PC-9 (cell line): ENCODE results near the gene RFXANK. TPM values are rescaled to one million over a fixed set of nuclear protein-coding genes. Genes with fewer than 3 reads are reported as not detected.

Experiments
- Bru-seq: library from RNA; stranded (reverse); fragments of 400-500 nt; gene quantifications from one replicate; lab custom pipeline; 2021; lab: Mats Ljungman, UMichigan
- BruChase-seq, 2 experiments: library from RNA; stranded (reverse); fragments of 400-500 nt; gene quantifications; one replicate each; lab custom pipeline; 2021; lab: Mats Ljungman, UMichigan
- BruUV-seq: library from RNA; stranded (reverse); fragments of 400-500 nt; replicated peaks from 2 replicates; lab custom pipeline; 2021; lab: Mats Ljungman, UMichigan
- CTCF ChIA-PET: fragments of 300-600 bp; sonication (Branson Sonifier 250); formaldehyde crosslinking; loops from one replicate; lab custom pipeline; 2022; ENCODE audit warnings: antibody characterized with exemption; lab: Charles Lee
- POLR2A ChIA-PET: fragments of 300-600 bp; sonication (Branson Sonifier 250); formaldehyde crosslinking; loops from one replicate; lab custom pipeline; 2022; ENCODE audit warnings: antibody characterized with exemption; ENCODE audit not compliant: unreplicated experiment; lab: Charles Lee
- DNase-seq, 2 experiments: peaks; one replicate each; pipeline versions ENCODE4 v3.0.0 to v3.0.0-alpha.2; 2015 to 2022; ENCODE audit warnings: mixed read lengths in 1 of 2
- H2AFZ ChIP-seq: fragments of 200-600 bp; sonication (generic); 2 replicates; pipeline ENCODE4 v1.8.1; 2017; ENCODE audit warnings: antibody characterized with exemption
- H3F3A ChIP-seq: fragments of 200-600 bp; sonication (generic); 2 replicates; pipeline ENCODE4 v1.8.1; 2017; ENCODE audit warnings: antibody characterized with exemption, mild to moderate bottlenecking, low read depth; ENCODE audit not compliant: insufficient read depth
- H3K27ac ChIP-seq: fragments of 200-600 bp; sonication (generic); 2 replicates; pipeline ENCODE4 v1.6.1; 2016; ENCODE audit warnings: mixed run types
- H3K27me3 ChIP-seq: fragments of 200-600 bp; sonication (generic); 2 replicates; pipeline ENCODE4 v1.6.1; 2016; ENCODE audit warnings: low read depth, mixed run types; ENCODE audit not compliant: insufficient read depth
- H3K36me3 ChIP-seq: fragments of 200-600 bp; sonication (generic); 2 replicates; pipeline ENCODE4 v1.6.1; 2016; ENCODE audit warnings: low read depth, mixed run types
- H3K4me1 ChIP-seq: fragments of 200-600 bp; sonication (generic); replicated peaks from 2 replicates; pipeline ENCODE4 v1.6.1; 2016; ENCODE audit warnings: mixed run types; ENCODE audit not compliant: insufficient read depth
- H3K4me2 ChIP-seq: fragments of 200-600 bp; sonication (generic); 2 replicates; pipeline ENCODE4 v1.6.1; 2017; ENCODE audit warnings: mixed run types
- H3K4me3 ChIP-seq: fragments of 200-600 bp; sonication (generic); 2 replicates; pipeline ENCODE4 v1.6.1; 2016; ENCODE audit warnings: mixed run types
- H3K79me2 ChIP-seq: fragments of 200-600 bp; sonication (generic); 2 replicates; pipeline ENCODE4 v1.6.1; 2017; ENCODE audit warnings: low read depth, mixed run types
- H3K9me2 ChIP-seq: fragments of 200-600 bp; sonication (generic); 2 replicates; pipeline ENCODE4 v1.8.1; 2017; ENCODE audit warnings: mild to moderate bottlenecking; ENCODE audit not compliant: insufficient read depth
- H3K9me3 ChIP-seq: fragments of 200-600 bp; sonication (generic); 2 replicates; pipeline ENCODE4 v1.8.1; 2016; ENCODE audit warnings: low read depth; ENCODE audit not compliant: insufficient read depth
- H4K20me1 ChIP-seq: fragments of 200-600 bp; sonication (generic); 2 replicates; pipeline ENCODE4 v1.8.1; 2017; ENCODE audit not compliant: insufficient read depth
- EZH2 ChIP-seq: fragments of 200-600 bp; sonication (generic); IDR thresholded peaks from 2 replicates; pipeline ENCODE4 v1.8.0; 2017; ENCODE audit warnings: antibody characterized with exemption, low read depth
- intact Hi-C: fragments of 100-400 bp; cut with micrococcal nuclease; formaldehyde crosslinking; loops from one replicate; pipeline ENCODE4 v1.10.0; 2022; ENCODE audit not compliant: unreplicated experiment
- long read RNA-seq: library from polyadenylated mRNA; stranded (forward); transcript quantifications from one replicate; pipeline ENCODE4 v2.0.0, GENCODE V29; 2022
- total RNA-seq: library from RNA; stranded (reverse); gene quantifications from 2 replicates; pipeline ENCODE4 v1.2.3, GENCODE V29; 2021
- TF ChIP-seq, protein P1 (sequence below): fragments of 200-600 bp; sonication (generic); conservative IDR thresholded peaks from 2 replicates; pipeline ENCODE4 v1.6.1; 2017; ENCODE audit warnings: mixed run types, antibody characterized with exemption, mild to moderate bottlenecking, moderate library complexity

RFXANK gene
- total RNA-seq (132 and 161 TPM in 2 replicates), Bru-seq, nascent RNA (percentile 60 among the genes with signal in this experiment), BruChase-seq, experiment 1, labeled RNA remaining after a 2-hour chase (percentile 61 among the genes with signal in this experiment), BruChase-seq, experiment 2, labeled RNA remaining after a 6-hour chase (percentile 72 among the genes with signal in this experiment)
- long read RNA-seq, transcript RFXANK-202 (8 exons, 1,059 nt), result major isoform, 37 of 161 reads
- long read RNA-seq, transcript RFXANK-203 (9 exons, 1,212 nt), result minor isoform, 32 of 161 reads
- long read RNA-seq, partial matches to known transcripts, result 75 of 161 reads
- long read RNA-seq, other reads (novel, unspliced or antisense), result 17 of 161 reads

- peak within 1 kb of the TSS; percentile 85 for H3K27ac ChIP-seq
- peak; percentile 98 to 99 for DNase-seq
- peaks cover 43% of the 10 kb centered on the region for H3K79me2 ChIP-seq
- peak within 1 kb of the TSS; percentile 84 for H3K4me2 ChIP-seq
- ChIA-PET POLR2A (interaction anchor here (0.6 to 1.3 kb wide), 3 partner anchors 11 to 296 kb away, joined by 3 to 66 read pairs (median 7); partner anchors contain the start of gene NR2C2AP), CTCF (interaction anchor here (0.5 to 0.7 kb wide), 3 partner anchors 28 to 410 kb away, joined by 3 to 6 read pairs (median 5); no protein-coding TSS in a partner anchor)
- no peaks in the 10 kb centered on the region for H4K20me1 ChIP-seq
- no peaks in the 10 kb centered on the region for H3K27me3 ChIP-seq
- no peaks in the 10 kb centered on the region for H3K9me3 ChIP-seq
- peak within 1 kb of the TSS; percentile 99 for H2AFZ ChIP-seq
- H3K9me2 ChIP-seq, result no peaks in the 10 kb centered on the region
- no peaks in the 10 kb centered on the region for H3F3A ChIP-seq
- intact Hi-C loops, result loop anchor here (5.0 kb wide), 1 partner anchor 130 kb away; the partner anchor contains the start of genes MAU2 and SUGP1
- H3K36me3 ChIP-seq, result 0 out of 2 replicates have a peak, but pooled peaks cover 9% of the 10 kb centered on the region
- no peak for TF ChIP-seq EZH2
- TF ChIP-seq, protein P1, sequence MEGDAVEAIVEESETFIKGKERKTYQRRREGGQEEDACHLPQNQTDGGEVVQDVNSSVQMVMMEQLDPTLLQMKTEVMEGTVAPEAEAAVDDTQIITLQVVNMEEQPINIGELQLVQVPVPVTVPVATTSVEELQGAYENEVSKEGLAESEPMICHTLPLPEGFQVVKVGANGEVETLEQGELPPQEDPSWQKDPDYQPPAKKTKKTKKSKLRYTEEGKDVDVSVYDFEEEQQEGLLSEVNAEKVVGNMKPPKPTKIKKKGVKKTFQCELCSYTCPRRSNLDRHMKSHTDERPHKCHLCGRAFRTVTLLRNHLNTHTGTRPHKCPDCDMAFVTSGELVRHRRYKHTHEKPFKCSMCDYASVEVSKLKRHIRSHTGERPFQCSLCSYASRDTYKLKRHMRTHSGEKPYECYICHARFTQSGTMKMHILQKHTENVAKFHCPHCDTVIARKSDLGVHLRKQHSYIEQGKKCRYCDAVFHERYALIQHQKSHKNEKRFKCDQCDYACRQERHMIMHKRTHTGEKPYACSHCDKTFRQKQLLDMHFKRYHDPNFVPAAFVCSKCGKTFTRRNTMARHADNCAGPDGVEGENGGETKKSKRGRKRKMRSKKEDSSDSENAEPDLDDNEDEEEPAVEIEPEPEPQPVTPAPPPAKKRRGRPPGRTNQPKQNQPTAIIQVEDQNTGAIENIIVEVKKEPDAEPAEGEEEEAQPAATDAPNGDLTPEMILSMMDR, result no peak
- peak within 1 kb of the TSS; percentile 84 for H3K4me3 ChIP-seq
- no TSS peak for BruUV-seq
- H3K4me1 ChIP-seq, result peaks cover 22% of the 10 kb centered on the region
These were observed at the start of gene RFXANK, which contains the start of gene BORCS8 for GRCh38 chr19:19192078-19192882. TSS of gene RFXANK (plus strand) at chr19:19192258. CDS start at chr19:19193947, 1,689 bp downstream. TSS of gene BORCS8 (minus strand) at chr19:19192152. CDS start at chr19:19192117, 35 bp downstream.

DNA sequence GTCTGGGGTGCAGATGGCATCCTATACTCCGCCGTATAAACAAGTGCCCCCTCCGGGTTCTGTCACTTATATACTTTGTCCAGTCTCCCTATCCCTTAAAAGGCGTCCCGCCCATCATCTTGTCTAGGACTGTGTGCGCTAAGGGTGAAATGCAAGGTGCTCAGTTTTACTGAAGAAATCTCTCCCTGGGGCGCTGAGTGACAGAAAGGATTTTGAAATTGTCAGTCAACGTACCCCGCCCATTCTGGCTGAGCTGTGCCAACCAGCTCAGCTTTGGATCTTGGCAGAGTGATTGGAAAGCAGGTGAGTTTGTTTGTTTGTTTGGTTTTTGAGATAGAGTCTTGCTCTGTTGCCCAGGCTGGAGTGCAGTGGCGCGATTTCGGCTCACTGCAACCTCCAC lies 49.7 kb upstream of the RFXANK start:
- H3K36me3 ChIP-seq, result no peaks in the 10 kb centered on the region
- peaks cover 7% of the 10 kb centered on the region for H3K79me2 ChIP-seq
- CTCF ChIA-PET, result no interaction called here
- no peaks in the 10 kb centered on the region for H3K9me3 ChIP-seq
- H3K4me1 ChIP-seq, result peaks cover 3% of the 10 kb centered on the region
- no peak overlapping the region for H3K4me2 ChIP-seq
- intact Hi-C loops, result no loop called here
- no TSS peak for BruUV-seq
- TF ChIP-seq, protein P1, result no peak
- no peak for TF ChIP-seq EZH2
- no peak for DNase-seq
- H3K9me2 ChIP-seq, result no peaks in the 10 kb centered on the region
- H3K27me3 ChIP-seq, result no peaks in the 10 kb centered on the region
- H3K4me3 ChIP-seq, result no peak overlapping the region
- H4K20me1 ChIP-seq, result no peaks in the 10 kb centered on the region
- H3F3A ChIP-seq, result peaks cover 8% of the 10 kb centered on the region; the same call in 1 of the 2 replicates
- H3K27ac ChIP-seq, result no peak overlapping the region
- H2AFZ ChIP-seq, result no peak overlapping the region
- POLR2A ChIA-PET, result no interaction called here

GRCh38 chr19:19145281-19145680 lies 46.8 kb upstream of the RFXANK start:
- no peaks in the 10 kb centered on the region for H3K36me3 ChIP-seq
- intact Hi-C loops, result no loop called here
- H3K9me2 ChIP-seq, result no peaks in the 10 kb centered on the region
- DNase-seq, result no peak
- no peak overlapping the region for H2AFZ ChIP-seq
- no peaks in the 10 kb centered on the region for H3K27me3 ChIP-seq
- H3K4me3 ChIP-seq, result no peak overlapping the region
- CTCF ChIA-PET, result no interaction called here
- H4K20me1 ChIP-seq, result no peaks in the 10 kb centered on the region
- peaks cover 6% of the 10 kb centered on the region; the same call in 1 of the 2 replicates for H3F3A ChIP-seq
- BruUV-seq, result no TSS peak
- no peak overlapping the region for H3K27ac ChIP-seq
- TF ChIP-seq, protein P1, result no peak
- TF ChIP-seq EZH2, result no peak
- H3K79me2 ChIP-seq, result no peaks in the 10 kb centered on the region
- no peaks in the 10 kb centered on the region for H3K9me3 ChIP-seq
- POLR2A ChIA-PET, result interaction anchor here (0.5 kb wide), 1 partner anchor 314 kb away, joined by 3 read pairs; the partner anchor contains the start of gene UPF1
- no peaks in the 10 kb centered on the region for H3K4me1 ChIP-seq
- H3K4me2 ChIP-seq, result no peak overlapping the region
